Adrenal gland (tissue), 5 donors: ENCODE results near the gene UCN3.

Experiments
- CTCF ChIP-seq, 6 experiments: fragments of 450-650 bp in 4 of 6; fragments of 200-600 bp in 2 of 6; sonication (generic) in 1 of 6; IDR thresholded peaks; 1 replicate in 5 of 6; 2 replicates in 1 of 6; pipeline versions ENCODE4 v1.5.1 to v1.8.0; 2016 to 2021; ENCODE audit warnings: antibody characterized with exemption in 6 of 6, mild to moderate bottlenecking in 2 of 6, moderate library complexity in 1 of 6
- POLR2A ChIP-seq, 2 donors: fragments of 450-650 bp; IDR thresholded peaks; one replicate each; pipeline ENCODE4 v1.6.1; 2017; ENCODE audit warnings: antibody characterized with exemption in 2 of 2, mild to moderate bottlenecking in 2 of 2, moderate library complexity in 1 of 2
- donor health status: DM: no; HTN: no; CAD: no.

GRCh38 chr10:5346881-5347280 lies 17.9 kb upstream of the UCN3 start:
- TF ChIP-seq POLR2A (IDR thresholded peaks at IDR 0.05) (no peak), CTCF (IDR thresholded peaks at IDR 0.05) (no peak)
